Measurements from ENCODE around the gene UTRN. TPM values are rescaled to one million over a fixed set of nuclear protein-coding genes. Genes with fewer than 3 reads are reported as not detected.

Gene UTRN
- total RNA-seq, 3 donors from 2014 or later = 88.9 to 107 (median 94.0) TPM

DNA sequence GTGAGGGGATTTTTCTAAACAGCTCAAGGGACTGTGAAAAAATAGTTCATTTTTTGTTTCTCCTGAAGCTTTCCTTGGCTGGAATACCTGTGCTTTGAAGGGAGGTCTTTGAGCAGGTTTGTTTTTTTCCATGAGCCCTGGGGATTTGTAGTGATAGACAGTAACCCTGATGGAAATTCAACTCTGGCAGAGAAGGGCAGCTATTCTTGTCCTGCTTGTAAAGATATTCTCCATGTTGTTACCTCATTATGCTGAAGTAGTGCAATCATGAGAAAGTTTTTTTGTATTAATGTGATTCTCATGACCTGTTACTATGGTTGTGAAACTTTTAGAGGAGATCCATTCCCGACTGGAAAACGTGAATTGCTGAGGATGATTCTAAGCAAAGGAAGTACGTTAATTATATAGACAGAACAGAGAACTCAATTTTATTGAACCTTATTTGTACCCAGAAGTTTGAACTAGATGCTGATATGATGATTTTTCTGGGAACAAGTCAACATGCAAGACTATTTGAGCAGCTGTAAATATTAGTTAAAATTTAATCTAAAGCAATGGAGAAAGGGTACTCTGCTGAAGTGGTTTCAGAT, 12.5 kb downstream of the UTRN start:
- ATAC-seq (peak; percentile 69), DNase-seq (no peak)
- Histone ChIP-seq H3K4me3 (no peak overlapping the region), H3K36me3 (ENCODE audit: low read depth) (no peaks in the 10 kb centered on the region), H3K9me3 (no peaks in the 10 kb centered on the region), H3K4me1 (ENCODE audit: low read depth) (peaks cover 14% of the 10 kb centered on the region)
- TF ChIP-seq, protein P1, sequence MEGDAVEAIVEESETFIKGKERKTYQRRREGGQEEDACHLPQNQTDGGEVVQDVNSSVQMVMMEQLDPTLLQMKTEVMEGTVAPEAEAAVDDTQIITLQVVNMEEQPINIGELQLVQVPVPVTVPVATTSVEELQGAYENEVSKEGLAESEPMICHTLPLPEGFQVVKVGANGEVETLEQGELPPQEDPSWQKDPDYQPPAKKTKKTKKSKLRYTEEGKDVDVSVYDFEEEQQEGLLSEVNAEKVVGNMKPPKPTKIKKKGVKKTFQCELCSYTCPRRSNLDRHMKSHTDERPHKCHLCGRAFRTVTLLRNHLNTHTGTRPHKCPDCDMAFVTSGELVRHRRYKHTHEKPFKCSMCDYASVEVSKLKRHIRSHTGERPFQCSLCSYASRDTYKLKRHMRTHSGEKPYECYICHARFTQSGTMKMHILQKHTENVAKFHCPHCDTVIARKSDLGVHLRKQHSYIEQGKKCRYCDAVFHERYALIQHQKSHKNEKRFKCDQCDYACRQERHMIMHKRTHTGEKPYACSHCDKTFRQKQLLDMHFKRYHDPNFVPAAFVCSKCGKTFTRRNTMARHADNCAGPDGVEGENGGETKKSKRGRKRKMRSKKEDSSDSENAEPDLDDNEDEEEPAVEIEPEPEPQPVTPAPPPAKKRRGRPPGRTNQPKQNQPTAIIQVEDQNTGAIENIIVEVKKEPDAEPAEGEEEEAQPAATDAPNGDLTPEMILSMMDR (IDR thresholded peaks at IDR 0.05) = no peak
- intact Hi-C loops (cut with DNase I, micrococcal nuclease) = loop anchor here in 1 of 2 donors (5.0 kb wide), 1 partner anchor 115 kb away; no protein-coding TSS in a partner anchor

DNA sequence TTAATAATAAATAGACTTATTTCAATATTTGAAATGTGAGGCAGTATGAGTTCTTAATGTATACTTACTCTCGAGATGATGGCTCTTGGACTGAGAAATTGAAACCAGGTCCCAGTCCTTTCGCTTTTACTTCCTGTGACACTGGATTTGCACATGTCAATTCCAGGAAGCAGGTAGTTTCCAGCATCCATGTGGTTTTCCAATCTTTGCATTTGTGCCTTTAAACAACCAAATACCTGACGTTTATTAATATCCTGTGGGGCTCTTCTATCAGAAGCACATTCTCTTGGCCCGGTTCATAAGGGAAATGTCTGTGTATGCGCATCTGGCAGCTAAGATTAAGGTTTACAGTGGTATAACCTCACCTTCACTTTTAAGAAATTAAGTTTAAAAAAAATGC, 13.1 kb downstream of the UTRN start:
- Histone ChIP-seq H3K36me3 (ENCODE audit: low read depth) (no peaks in the 10 kb centered on the region), H3K4me1 (ENCODE audit: low read depth) (peaks cover 14% of the 10 kb centered on the region), H3K4me3 (no peak overlapping the region), H3K9me3 (no peaks in the 10 kb centered on the region)
- peak in 1 of 3 donors; percentile 34 for DNase-seq
- intact Hi-C loops (cut with DNase I, micrococcal nuclease) = loop anchor here in 1 of 2 donors (5.0 kb wide), 1 partner anchor 114 kb away; no protein-coding TSS in a partner anchor
- peak; percentile 88 for ATAC-seq
- TF ChIP-seq, protein P1 (IDR thresholded peaks at IDR 0.05) = no peak

DNA sequence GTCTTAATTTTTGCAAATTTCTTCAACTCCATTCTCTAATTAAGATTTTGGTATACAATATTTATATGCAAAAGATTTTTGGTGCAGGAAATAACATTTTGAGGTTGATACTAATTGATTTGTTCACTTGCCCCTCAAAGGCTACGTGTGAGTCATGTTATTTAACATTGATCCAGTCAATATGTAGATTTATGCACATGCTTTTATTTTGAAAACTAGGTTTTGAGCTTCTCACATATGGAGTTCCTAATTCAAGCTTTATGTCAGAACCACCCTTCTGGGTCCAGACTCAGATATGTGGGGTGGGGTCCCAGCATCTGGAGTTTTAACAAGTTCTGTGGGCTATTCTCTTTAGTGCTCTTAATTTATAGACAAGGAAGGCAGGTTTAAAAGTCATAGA, 13.8 kb downstream of the UTRN start:
- DNase-seq (no peak), ATAC-seq (no peak)
- intact Hi-C loops (cut with DNase I, micrococcal nuclease) = loop anchor here in 1 of 2 donors (5.0 kb wide), 1 partner anchor 113 kb away; no protein-coding TSS in a partner anchor
- TF ChIP-seq, protein P1 (IDR thresholded peaks at IDR 0.05) = no peak
- Histone ChIP-seq H3K4me1 (ENCODE audit: low read depth) (peaks cover 14% of the 10 kb centered on the region), H3K9me3 (no peaks in the 10 kb centered on the region), H3K36me3 (ENCODE audit: low read depth) (no peaks in the 10 kb centered on the region), H3K4me3 (no peak overlapping the region)

DNA sequence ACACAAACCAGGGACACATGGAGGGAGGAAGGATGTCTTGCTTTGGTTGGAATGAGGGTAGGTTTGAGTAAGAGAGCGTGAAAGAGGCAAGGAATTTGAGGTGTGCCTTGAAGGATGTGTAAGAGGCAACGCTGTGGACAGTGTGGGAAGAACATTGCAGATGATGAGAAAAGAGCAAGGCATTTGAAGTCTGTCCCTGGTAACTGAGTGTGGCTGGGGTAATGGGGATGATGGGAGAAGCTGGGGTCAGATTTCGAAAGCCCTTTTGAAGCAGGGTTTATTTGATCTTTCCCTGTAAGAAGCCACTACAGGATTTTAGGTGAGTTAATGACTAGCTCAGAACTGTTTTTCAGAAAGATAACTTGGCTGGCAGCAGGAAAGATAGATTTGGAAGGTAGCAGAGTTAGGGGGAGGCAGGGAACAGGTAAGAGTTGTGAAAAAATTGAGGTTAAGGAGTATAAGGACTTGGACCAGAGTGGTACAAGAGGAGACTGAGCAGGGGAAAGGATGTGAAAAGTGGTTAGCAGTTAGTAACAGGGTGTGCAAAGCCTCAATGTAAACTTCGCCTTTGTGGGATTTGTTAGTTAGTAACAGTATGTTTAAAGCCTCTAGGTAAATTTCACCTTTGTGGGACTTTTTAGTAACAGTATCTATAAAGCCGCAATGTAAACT, 17.7 kb downstream of the UTRN start:
- TF ChIP-seq, protein P1 (IDR thresholded peaks at IDR 0.05) = no peak
- no peaks in the 10 kb centered on the region for H3K9me3 ChIP-seq
- no peak overlapping the region for H3K4me3 ChIP-seq
- DNase-seq (no peak), ATAC-seq (no peak)
- no peaks in the 10 kb centered on the region for H3K36me3 ChIP-seq (ENCODE audit: low read depth)
- intact Hi-C loops (cut with DNase I, micrococcal nuclease) = no loop called here
- H3K4me1 ChIP-seq (ENCODE audit: low read depth) = peaks cover under 1% of the 10 kb centered on the region

DNA sequence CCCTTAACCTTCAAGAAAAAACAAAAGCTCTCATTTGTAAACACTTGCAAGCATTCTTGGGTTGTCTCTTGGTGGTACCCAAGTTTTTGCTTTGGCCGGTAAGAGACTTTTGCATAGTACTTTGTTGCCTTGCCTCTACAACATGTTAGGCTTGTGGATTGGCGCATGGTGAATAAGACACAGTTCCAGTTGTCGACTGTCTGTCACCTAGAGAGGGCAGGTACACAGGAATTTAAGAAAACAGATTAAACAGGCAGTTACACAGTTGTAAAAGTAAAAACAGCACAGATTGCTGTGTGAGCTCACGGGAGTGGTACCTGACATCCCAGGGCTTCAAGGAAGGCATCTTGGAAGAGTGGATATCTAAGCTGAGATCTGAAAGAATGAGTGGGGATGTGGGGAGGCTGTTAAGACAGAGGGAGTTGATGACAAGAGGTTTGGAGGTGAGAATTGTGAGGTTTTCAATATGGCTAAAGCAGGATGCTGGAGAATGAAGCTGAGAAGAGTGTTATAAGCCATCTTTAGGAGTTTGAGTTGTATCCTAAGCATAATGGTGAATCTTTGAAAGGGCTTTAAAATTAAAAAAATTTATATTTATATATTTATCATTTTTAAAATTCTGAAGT, 19.2 kb downstream of the UTRN start:
- H3K4me3 ChIP-seq = no peak overlapping the region
- H3K36me3 ChIP-seq (ENCODE audit: low read depth) = no peaks in the 10 kb centered on the region
- ATAC-seq (no peak), DNase-seq (no peak)
- no peaks in the 10 kb centered on the region for H3K9me3 ChIP-seq
- TF ChIP-seq, protein P1 (IDR thresholded peaks at IDR 0.05) = no peak
- intact Hi-C loops (cut with DNase I, micrococcal nuclease) = no loop called here
- no peaks in the 10 kb centered on the region for H3K4me1 ChIP-seq (ENCODE audit: low read depth)

Measured in mucosa of descending colon (tissue), 3 donors.